ENCODE measurements around the gene KCNQ4.

The KCNQ4 gene

GRCh38 chr1:40764981-40765380, 18.6 kb upstream of the KCNQ4 start:
- Histone ChIP-seq H3K18ac (ENCODE audit: low read length) (no peak overlapping the region), H4K5ac (ENCODE audit: low read length) (no peak overlapping the region), H3K23ac (ENCODE audit: low read length) (no peak overlapping the region), H3K27ac (ENCODE audit: low read depth, low read length) (no peak overlapping the region), H3K9ac (ENCODE audit: low read length) (no peak overlapping the region), H3K4me2 (ENCODE audit: low read length) (no peak overlapping the region), H2BK120ac (ENCODE audit: low read depth, low read length) (no peak overlapping the region), H3K79me2 (ENCODE audit: control insufficient read depth, insufficient read depth, low read length) (no peaks in the 10 kb centered on the region), H3K79me1 (ENCODE audit: low read length) (peaks cover 2% of the 10 kb centered on the region), H3K4me1 (ENCODE audit: control insufficient read depth, low read depth, low read length) (no peaks in the 10 kb centered on the region), H3K4me3 (ENCODE audit: low read length) (no peak overlapping the region), H2BK5ac (ENCODE audit: low read length) (no peak overlapping the region), H3K56ac (ENCODE audit: low read length) (no peak overlapping the region), H3K27me3 (ENCODE audit: insufficient read depth, low read length, poor library complexity) (no peaks in the 10 kb centered on the region), H3K36me3 (ENCODE audit: control insufficient read depth, insufficient read depth, low read length) (peaks cover 15% of the 10 kb centered on the region), H2BK15ac (replicated peaks; ENCODE audit: low read depth) (no peak overlapping the region), H4K8ac (ENCODE audit: low read depth, low read length) (no peak overlapping the region), H2AK5ac (ENCODE audit: low read length) (no peak overlapping the region), H3K4ac (ENCODE audit: low read depth, low read length) (no peak overlapping the region)
- WGBS (ENCODE audit: extremely low coverage, insufficient coverage, low lambda C conversion rate) = no CpG with 5 or more reads among the region's 2 CpGs
- DNase-seq = no peak

GRCh38 chr1:40766017-40766416, 17.6 kb upstream of the KCNQ4 start:
- Histone ChIP-seq H3K27ac (ENCODE audit: low read depth, low read length) (no peak overlapping the region), H3K79me2 (ENCODE audit: control insufficient read depth, insufficient read depth, low read length) (no peaks in the 10 kb centered on the region), H4K8ac (ENCODE audit: low read depth, low read length) (no peak overlapping the region), H3K18ac (ENCODE audit: low read length) (no peak overlapping the region), H3K23ac (ENCODE audit: low read length) (no peak overlapping the region), H2BK15ac (replicated peaks; ENCODE audit: low read depth) (no peak overlapping the region), H3K4me2 (ENCODE audit: low read length) (no peak overlapping the region), H3K9ac (ENCODE audit: low read length) (no peak overlapping the region), H2BK120ac (ENCODE audit: low read depth, low read length) (no peak overlapping the region), H2BK5ac (ENCODE audit: low read length) (no peak overlapping the region), H2AK5ac (ENCODE audit: low read length) (no peak overlapping the region), H3K4me1 (ENCODE audit: control insufficient read depth, low read depth, low read length) (no peaks in the 10 kb centered on the region), H3K27me3 (ENCODE audit: insufficient read depth, low read length, poor library complexity) (no peaks in the 10 kb centered on the region), H3K56ac (ENCODE audit: low read length) (no peak overlapping the region), H3K4me3 (ENCODE audit: low read length) (no peak overlapping the region), H3K79me1 (ENCODE audit: low read length) (peaks cover 2% of the 10 kb centered on the region), H3K4ac (ENCODE audit: low read depth, low read length) (no peak overlapping the region), H3K36me3 (ENCODE audit: control insufficient read depth, insufficient read depth, low read length) (peaks cover 15% of the 10 kb centered on the region), H4K5ac (ENCODE audit: low read length) (no peak overlapping the region)
- WGBS (ENCODE audit: extremely low coverage, insufficient coverage, low lambda C conversion rate) = no CpG with 5 or more reads among the region's 2 CpGs
- DNase-seq = no peak

GRCh38 chr1:40766560-40766959, 17.0 kb upstream of the KCNQ4 start:
- no peak for DNase-seq
- H3K56ac ChIP-seq (ENCODE audit: low read length) = no peak overlapping the region
- no peaks in the 10 kb centered on the region for H3K27me3 ChIP-seq (ENCODE audit: insufficient read depth, low read length, poor library complexity)
- H2AK5ac ChIP-seq (ENCODE audit: low read length) = no peak overlapping the region
- no peak overlapping the region for H3K4ac ChIP-seq (ENCODE audit: low read depth, low read length)
- no peak overlapping the region for H4K5ac ChIP-seq (ENCODE audit: low read length)
- H4K8ac ChIP-seq (ENCODE audit: low read depth, low read length) = no peak overlapping the region
- no peak overlapping the region for H2BK15ac ChIP-seq (replicated peaks; ENCODE audit: low read depth)
- no peak overlapping the region for H3K4me2 ChIP-seq (ENCODE audit: low read length)
- H3K36me3 ChIP-seq (ENCODE audit: control insufficient read depth, insufficient read depth, low read length) = peaks cover 14% of the 10 kb centered on the region
- H3K79me2 ChIP-seq (ENCODE audit: control insufficient read depth, insufficient read depth, low read length) = no peaks in the 10 kb centered on the region
- no peak overlapping the region for H3K9ac ChIP-seq (ENCODE audit: low read length)
- H3K4me3 ChIP-seq (ENCODE audit: low read length) = no peak overlapping the region
- peaks cover 2% of the 10 kb centered on the region for H3K79me1 ChIP-seq (ENCODE audit: low read length)
- H3K23ac ChIP-seq (ENCODE audit: low read length) = no peak overlapping the region
- H3K4me1 ChIP-seq (ENCODE audit: control insufficient read depth, low read depth, low read length) = no peaks in the 10 kb centered on the region
- H2BK120ac ChIP-seq (ENCODE audit: low read depth, low read length) = no peak overlapping the region
- H3K18ac ChIP-seq (ENCODE audit: low read length) = no peak overlapping the region
- no CpG with 5 or more reads among the region's 4 CpGs for WGBS (ENCODE audit: extremely low coverage, insufficient coverage, low lambda C conversion rate)
- H3K27ac ChIP-seq (ENCODE audit: low read depth, low read length) = no peak overlapping the region
- no peak overlapping the region for H2BK5ac ChIP-seq (ENCODE audit: low read length)

GRCh38 chr1:40768146-40768990, 15.2 kb upstream of the KCNQ4 start:
- Histone ChIP-seq H3K9ac (ENCODE audit: low read length) (no peak overlapping the region), H3K56ac (ENCODE audit: low read length) (no peak overlapping the region), H3K27ac (ENCODE audit: low read depth, low read length) (no peak overlapping the region), H3K4me2 (ENCODE audit: low read length) (no peak overlapping the region), H2BK15ac (replicated peaks; ENCODE audit: low read depth) (no peak overlapping the region), H3K79me2 (ENCODE audit: control insufficient read depth, insufficient read depth, low read length) (no peaks in the 10 kb centered on the region), H2BK5ac (ENCODE audit: low read length) (no peak overlapping the region), H3K4me1 (ENCODE audit: control insufficient read depth, low read depth, low read length) (no peaks in the 10 kb centered on the region), H2BK120ac (ENCODE audit: low read depth, low read length) (no peak overlapping the region), H2AK5ac (ENCODE audit: low read length) (no peak overlapping the region), H3K27me3 (ENCODE audit: insufficient read depth, low read length, poor library complexity) (no peaks in the 10 kb centered on the region), H3K18ac (ENCODE audit: low read length) (no peak overlapping the region), H3K79me1 (ENCODE audit: low read length) (no peaks in the 10 kb centered on the region), H4K5ac (ENCODE audit: low read length) (no peak overlapping the region), H3K4me3 (ENCODE audit: low read length) (no peak overlapping the region), H3K23ac (ENCODE audit: low read length) (no peak overlapping the region), H3K4ac (ENCODE audit: low read depth, low read length) (no peak overlapping the region), H3K36me3 (ENCODE audit: control insufficient read depth, insufficient read depth, low read length) (peaks cover 11% of the 10 kb centered on the region), H4K8ac (ENCODE audit: low read depth, low read length) (no peak overlapping the region)
- no CpG with 5 or more reads among the region's 7 CpGs for WGBS (ENCODE audit: extremely low coverage, insufficient coverage, low lambda C conversion rate)
- DNase-seq = no peak

- Histone ChIP-seq H2BK120ac (ENCODE audit: low read depth, low read length) (no peak overlapping the region), H3K27me3 (ENCODE audit: insufficient read depth, low read length, poor library complexity) (no peaks in the 10 kb centered on the region), H3K4ac (ENCODE audit: low read depth, low read length) (no peak overlapping the region), H3K4me2 (ENCODE audit: low read length) (no peak overlapping the region), H4K8ac (ENCODE audit: low read depth, low read length) (no peak overlapping the region), H3K23ac (ENCODE audit: low read length) (no peak overlapping the region), H3K27ac (ENCODE audit: low read depth, low read length) (no peak overlapping the region), H4K5ac (ENCODE audit: low read length) (no peak overlapping the region), H2AK5ac (ENCODE audit: low read length) (no peak overlapping the region), H3K18ac (ENCODE audit: low read length) (no peak overlapping the region), H2BK15ac (replicated peaks; ENCODE audit: low read depth) (no peak overlapping the region), H3K79me1 (ENCODE audit: low read length) (no peaks in the 10 kb centered on the region), H3K56ac (ENCODE audit: low read length) (no peak overlapping the region), H3K4me3 (ENCODE audit: low read length) (no peak overlapping the region), H2BK5ac (ENCODE audit: low read length) (no peak overlapping the region), H3K36me3 (ENCODE audit: control insufficient read depth, insufficient read depth, low read length) (peaks cover 9% of the 10 kb centered on the region), H3K9ac (ENCODE audit: low read length) (no peak overlapping the region), H3K4me1 (ENCODE audit: control insufficient read depth, low read depth, low read length) (no peaks in the 10 kb centered on the region), H3K79me2 (ENCODE audit: control insufficient read depth, insufficient read depth, low read length) (no peaks in the 10 kb centered on the region)
- DNase-seq = no peak
- WGBS (ENCODE audit: extremely low coverage, insufficient coverage, low lambda C conversion rate) = no CpG with 5 or more reads among the region's 4 CpGs
Measured at GRCh38 chr1:40769815-40770214, 13.8 kb upstream of the KCNQ4 start.
